ENCODE data around the gene ARL6IP4. TPM values are rescaled to one million over a fixed set of nuclear protein-coding genes. Genes with fewer than 3 reads are reported as not detected.
A peak's percentile ranks its signal among the peaks of the same experiment; 100 is the strongest.

ARL6IP4 gene
- total RNA-seq, 1 donor from 2014 or later, result 146 TPM

GRCh38 chr12:122978507-122978955 is 1.9 kb upstream of the ARL6IP4 start:
- no peak for TF ChIP-seq CTCF (conservative IDR thresholded peaks at IDR 0.05)
- no peak for DNase-seq (ENCODE audit: extremely low spot score, unreplicated experiment)
- Mint-ChIP-seq H3K9me3 (no peaks in the 10 kb centered on the region), H3K27ac (no peak overlapping the region), H3K4me1 (ENCODE audit: unreplicated experiment) (peaks cover 24% of the 10 kb centered on the region), H3K4me3 (peak overlapping the region; percentile 61), H3K27me3 (no peaks in the 10 kb centered on the region), H3K36me3 (no peaks in the 10 kb centered on the region)

GRCh38 chr12:122979001-122979907 is 1.2 kb upstream of the ARL6IP4 start:
- DNase-seq (ENCODE audit: extremely low spot score, unreplicated experiment), result no peak
- TF ChIP-seq CTCF (conservative IDR thresholded peaks at IDR 0.05), result no peak
- Mint-ChIP-seq H3K36me3 (no peaks in the 10 kb centered on the region), H3K4me1 (ENCODE audit: unreplicated experiment) (peaks cover 26% of the 10 kb centered on the region), H3K27ac (peak overlapping the region; percentile 84), H3K9me3 (no peaks in the 10 kb centered on the region), H3K4me3 (peak overlapping the region; percentile 95), H3K27me3 (no peaks in the 10 kb centered on the region)

- Mint-ChIP-seq H3K9me3 (no peaks in the 10 kb centered on the region), H3K36me3 (no peaks in the 10 kb centered on the region), H3K27ac (peak overlapping the region; percentile 84), H3K4me1 (ENCODE audit: unreplicated experiment) (peaks cover 29% of the 10 kb centered on the region), H3K27me3 (no peaks in the 10 kb centered on the region), H3K4me3 (peak overlapping the region; percentile 95)
- no peak for TF ChIP-seq CTCF (conservative IDR thresholded peaks at IDR 0.05)
- no peak for DNase-seq (ENCODE audit: extremely low spot score, unreplicated experiment)
Measured at GRCh38 chr12:122979908-122980182, 636 bp upstream of the ARL6IP4 start.

GRCh38 chr12:122981036-122981471 is 573 bp downstream of the ARL6IP4 start:
- Mint-ChIP-seq H3K36me3 (no peaks in the 10 kb centered on the region), H3K4me3 (peak overlapping the region; percentile 90), H3K27me3 (no peaks in the 10 kb centered on the region), H3K4me1 (ENCODE audit: unreplicated experiment) (peaks cover 32% of the 10 kb centered on the region), H3K27ac (no peak overlapping the region), H3K9me3 (no peaks in the 10 kb centered on the region)
- DNase-seq (ENCODE audit: extremely low spot score, unreplicated experiment), result no peak
- TF ChIP-seq CTCF (conservative IDR thresholded peaks at IDR 0.05), result no peak

- no peaks in the 10 kb centered on the region for H3K9me3 Mint-ChIP-seq
- no peak overlapping the region for H3K27ac Mint-ChIP-seq
- H3K27me3 Mint-ChIP-seq, result no peaks in the 10 kb centered on the region
- peaks cover 29% of the 10 kb centered on the region for H3K4me1 Mint-ChIP-seq (ENCODE audit: unreplicated experiment)
- H3K4me3 Mint-ChIP-seq, result peak overlapping the region; percentile 90
- no peaks in the 10 kb centered on the region for H3K36me3 Mint-ChIP-seq
- TF ChIP-seq CTCF (conservative IDR thresholded peaks at IDR 0.05), result no peak
- DNase-seq (ENCODE audit: extremely low spot score, unreplicated experiment), result no peak
Measured at GRCh38 chr12:122981587-122982476, 1.4 kb downstream of the ARL6IP4 start.

Measured in type B pancreatic cell (in vitro differentiated cells).